GM18511 (cell line): ENCODE measurements around the gene SLC25A21.
"Not testable (repeated sequence)": the region's sequence is repeated elsewhere in the genome, so short reads cannot be mapped to it uniquely, and the experiment has no call there.

Experiments used
- ATAC-seq: cut with Tn5 transposase; IDR thresholded peaks from one replicate; pipeline ENCODE4 v1.9.1; 2021; ENCODE audit warnings: mild to moderate bottlenecking, moderate library complexity; ENCODE audit not compliant: unreplicated experiment

SLC25A21 gene

DNA sequence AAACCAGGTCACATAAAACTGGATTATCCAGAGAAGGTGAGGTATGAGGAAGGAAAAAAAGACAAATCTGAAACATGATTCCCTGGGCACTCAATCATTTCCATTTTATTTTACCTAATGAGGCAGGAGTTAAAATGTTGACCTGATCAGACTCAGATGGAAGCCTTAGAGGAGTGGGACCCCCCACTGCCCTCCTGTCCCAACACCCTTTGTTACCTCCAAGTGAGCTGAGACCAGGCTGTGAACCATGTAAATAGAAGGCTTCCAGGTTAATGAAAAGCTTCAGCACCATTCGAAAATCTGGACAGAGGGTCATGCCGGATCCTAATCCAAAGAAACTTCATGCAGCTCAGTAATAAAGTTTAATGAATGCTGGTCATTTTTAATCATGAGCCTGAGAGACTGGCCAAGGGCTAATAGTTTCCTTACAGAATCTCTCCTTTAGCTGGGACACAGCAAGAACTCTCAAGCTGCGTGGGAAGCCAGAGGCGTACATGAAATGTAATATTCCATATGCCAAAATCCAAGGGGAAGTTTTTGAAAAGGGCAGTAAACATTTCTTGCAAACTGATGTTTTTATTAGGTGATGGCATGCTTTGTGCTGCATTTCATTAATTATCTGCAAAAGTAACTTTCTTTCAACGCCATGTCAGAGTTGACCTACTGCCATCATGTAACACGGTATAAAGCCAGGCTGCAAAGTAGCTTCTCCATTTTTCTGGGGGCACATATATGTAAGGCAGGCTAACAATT, 327.8 kb downstream of the SLC25A21 start:
- no peak for ATAC-seq

DNA sequence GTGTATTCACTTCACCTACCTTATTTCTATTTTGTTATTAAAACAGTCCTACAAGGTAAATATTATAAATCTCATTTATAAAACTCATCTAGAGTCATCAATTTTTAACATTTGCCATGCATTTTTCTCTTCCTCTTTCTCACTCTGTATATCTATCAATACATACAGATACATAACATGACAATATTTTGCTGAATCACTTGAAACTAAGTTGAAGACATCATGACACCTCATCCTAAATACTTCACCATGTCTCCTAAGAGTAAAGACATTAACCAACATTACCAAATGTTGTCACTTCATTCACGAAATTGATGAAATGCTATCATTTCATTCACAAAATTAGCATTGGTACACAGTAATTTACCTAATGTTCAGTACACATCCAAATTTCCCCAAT, 329.0 kb downstream of the SLC25A21 start:
- ATAC-seq: no peak

DNA sequence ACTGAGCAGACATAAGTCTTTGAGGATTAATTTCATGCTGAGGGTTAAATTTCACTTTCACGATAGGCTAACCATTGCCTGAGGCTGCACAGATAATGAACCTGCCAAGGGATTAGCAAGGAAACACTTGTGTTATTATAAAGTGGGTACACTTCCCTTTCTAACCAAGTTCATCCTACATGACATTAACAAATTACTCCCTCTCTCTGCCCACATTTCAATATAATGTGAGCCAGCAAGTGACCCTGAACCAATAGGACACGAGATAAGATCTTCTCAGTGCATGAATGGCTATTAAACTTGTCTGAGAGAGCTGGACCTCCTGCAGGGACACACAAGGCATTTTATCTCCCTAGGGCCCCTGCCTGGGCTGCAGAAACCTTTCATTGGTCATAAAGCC, 337.3 kb downstream of the SLC25A21 start:
- no peak for ATAC-seq

DNA sequence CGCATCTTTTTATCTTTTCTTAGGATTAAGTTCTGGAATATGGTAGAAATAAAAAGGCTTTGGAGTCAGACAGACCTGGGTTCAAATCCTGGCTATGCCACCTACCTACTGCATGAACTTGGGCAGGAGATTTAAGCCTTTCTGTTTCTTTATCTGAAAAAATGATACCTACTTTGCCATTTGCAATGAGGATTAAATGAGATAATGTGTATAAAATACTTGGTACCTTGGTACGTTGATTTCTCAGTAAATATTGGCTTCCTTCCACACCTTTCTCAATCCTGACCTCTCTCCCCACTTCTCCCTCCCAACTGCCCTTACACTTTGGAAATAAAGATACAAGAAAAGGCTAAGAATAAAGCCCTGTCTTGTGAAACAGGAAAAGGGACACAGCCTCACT, 338.1 kb downstream of the SLC25A21 start:
- ATAC-seq: no peak

DNA sequence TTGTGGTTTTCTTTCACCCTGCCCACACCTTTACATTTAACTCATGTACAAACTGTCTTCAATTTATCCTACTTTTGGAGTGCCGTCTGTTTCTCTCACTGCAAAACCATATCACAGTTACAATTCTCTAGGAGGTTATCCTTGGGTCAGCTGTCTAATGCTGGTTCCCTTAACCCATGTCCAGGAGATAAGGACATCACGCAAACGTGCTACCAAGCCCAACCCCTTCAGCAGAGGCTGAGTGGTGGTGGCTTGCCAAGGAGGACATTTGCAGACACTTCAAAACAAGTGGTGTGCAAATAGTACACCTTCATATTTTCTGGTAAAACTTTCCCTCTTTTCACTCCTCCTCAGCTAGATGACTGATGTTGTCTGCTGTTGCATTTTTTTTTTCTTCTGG, 342.9 kb downstream of the SLC25A21 start:
- no peak for ATAC-seq

DNA sequence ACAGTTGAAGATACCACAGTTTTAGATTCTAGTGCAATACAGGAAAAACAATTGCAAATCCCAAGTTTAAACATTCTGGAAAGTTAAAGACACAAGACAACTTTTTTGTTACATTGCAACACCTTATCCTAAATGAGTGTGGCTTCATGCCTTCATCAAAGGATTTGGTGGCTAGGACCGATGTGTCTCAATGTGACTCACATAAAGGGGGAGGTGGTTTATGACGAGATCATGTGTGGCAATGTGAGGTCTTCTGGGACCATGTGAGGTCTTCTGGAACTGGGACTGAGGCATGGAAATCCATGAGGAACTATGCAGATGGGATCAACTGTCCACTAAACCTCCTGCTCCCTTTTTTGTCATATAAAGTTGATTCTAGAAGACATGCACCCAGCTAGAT, 344.5 kb downstream of the SLC25A21 start:
- ATAC-seq: no peak

DNA sequence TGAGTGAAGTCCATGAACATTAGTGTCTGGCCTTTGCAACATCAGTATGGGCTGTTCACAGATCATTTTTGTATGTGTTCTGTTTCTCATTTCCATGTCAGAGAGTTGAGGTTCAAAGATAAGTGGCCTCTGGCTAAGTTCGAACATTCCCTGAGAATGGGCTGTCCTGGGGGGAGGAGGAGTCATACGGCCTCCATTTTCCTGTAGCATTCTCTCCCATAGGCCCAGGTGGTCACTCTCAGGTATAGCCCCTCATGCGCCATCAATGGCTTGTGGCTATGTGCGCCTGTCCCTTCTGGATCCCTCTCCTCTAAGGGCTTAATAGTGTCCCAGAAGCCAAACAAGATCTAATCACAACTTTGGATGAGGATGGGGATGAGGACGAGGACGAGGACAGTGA, 345.8 kb downstream of the SLC25A21 start:
- ATAC-seq: no peak

DNA sequence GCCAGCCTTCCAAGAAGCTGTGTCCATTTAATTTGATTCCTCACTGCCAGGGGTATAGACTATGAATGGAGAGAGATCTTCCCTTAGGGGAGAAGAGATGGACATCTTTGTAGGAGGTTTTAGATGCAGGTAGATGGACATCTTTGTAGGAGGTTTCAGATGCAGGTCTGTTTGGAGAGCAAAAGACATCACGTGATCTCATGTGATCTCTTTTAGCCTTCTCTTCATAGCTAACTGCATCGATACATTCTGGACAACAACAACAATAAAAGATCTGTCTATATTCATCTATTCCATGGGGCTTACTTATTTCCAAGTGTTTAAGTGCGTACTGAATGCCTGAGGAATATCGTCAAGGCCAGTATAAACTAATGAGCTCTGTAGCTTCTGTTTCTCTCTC, 347.6 kb downstream of the SLC25A21 start:
- ATAC-seq: no peak

DNA sequence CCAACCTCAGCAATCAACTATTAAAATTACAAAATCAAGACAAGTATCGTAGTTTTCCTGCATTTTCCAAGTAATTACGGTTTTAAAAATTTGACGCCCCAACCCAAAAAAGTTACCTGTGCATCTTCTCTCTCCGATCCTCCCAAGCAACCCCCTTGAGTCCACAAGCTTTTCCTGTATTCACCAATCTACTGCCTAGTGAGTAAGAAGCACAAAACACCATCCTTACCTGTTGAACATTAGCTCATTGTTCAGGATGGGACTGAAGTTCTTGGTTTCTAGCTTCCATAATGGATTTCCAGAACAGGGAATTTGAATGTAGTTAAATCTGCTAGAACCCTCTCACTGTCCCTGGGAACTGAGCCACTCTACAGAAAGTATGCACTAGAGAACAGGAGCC, 348.8 kb downstream of the SLC25A21 start:
- no peak for ATAC-seq

DNA sequence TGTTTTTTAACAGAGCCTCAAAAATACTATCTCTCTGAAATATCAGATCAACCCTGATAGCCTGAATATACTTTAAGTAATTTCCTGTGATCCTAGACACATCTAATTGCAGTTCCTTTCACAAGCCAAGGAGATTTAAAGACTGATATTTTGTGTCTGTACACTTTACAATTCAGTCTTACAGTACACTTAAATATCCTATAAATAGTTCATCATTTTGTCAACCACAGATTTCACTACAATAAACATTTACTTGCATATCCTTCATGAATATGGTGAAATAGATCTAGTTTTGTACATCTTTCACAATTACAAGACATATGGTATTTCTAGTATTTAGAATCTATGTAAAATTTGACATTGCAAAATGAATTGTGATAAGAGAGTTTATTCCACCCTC, 349.7 kb downstream of the SLC25A21 start:
- ATAC-seq: no peak

DNA sequence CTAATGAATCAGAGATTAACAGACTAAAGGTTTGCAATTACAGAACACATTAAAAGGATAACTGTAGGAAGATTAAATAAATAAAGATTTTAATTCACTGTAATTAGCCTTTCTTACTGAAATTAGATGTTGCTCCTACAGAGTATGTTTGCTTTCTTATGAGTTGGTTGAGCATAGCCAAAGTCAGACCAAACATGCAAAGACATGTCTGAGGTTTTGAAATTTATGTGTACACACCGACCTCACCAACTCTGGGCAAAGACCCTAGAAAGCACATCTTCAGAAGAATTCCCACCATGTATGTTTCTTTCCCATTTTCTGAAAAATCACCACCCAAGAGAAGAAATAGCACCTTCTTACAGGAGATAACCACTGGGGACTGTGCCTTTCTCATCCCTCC, 351.5 kb downstream of the SLC25A21 start:
- ATAC-seq: no peak

DNA sequence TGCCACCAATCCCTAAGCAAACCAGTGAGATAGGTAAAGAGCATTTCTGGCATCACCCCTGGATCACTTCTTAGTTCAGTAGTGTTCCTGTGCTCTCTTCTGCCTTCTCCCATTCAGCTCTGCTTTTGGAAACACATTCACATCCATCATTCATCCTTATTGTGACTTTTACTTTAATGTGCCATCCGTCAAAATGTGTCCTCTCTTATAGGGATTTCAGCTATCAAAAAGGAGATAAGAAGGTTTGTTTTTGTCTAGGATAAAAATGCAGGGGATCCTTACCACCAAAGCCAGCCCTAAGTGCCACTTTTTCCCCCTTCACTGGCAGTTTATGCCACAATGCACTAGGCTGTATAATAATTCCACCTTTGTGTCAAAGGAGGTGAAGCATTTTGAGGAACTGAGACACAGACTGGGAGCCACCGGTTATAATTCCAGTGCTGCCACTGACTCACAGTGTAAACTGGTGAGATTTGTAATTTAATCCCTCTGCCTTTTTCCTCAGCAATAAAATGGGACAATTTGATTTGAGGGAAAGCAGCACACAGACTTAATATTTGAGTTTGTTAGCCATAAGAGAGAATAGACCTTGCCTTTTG, 352.2 kb downstream of the SLC25A21 start:
- ATAC-seq: no peak

DNA sequence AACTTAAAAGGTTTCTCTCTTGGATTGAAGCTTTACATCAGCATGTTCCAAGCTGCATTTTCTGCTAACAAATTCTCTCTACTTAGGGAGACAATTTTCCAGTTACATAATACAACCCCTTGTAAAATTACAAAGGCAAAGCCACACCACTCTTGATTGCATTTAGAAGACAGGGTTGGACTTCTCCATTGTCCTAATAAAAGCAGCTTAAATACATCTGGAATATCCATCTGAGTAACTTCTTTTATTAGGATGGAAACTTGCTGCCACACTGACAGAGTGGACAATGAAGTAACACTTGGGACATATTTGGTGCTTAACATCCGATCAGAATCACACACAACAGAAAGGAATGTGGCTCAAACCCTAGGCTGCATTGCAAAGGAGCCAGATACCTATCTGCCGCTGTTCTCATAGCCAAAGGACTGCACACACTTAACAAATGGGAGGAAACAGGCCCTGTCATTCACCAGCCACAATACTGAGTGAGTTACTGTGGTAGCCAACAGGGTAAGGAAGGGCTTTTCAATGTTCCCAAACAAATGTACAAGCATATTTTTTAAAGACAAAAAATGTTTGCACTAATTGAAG, 353.5 kb downstream of the SLC25A21 start:
- no peak for ATAC-seq

DNA sequence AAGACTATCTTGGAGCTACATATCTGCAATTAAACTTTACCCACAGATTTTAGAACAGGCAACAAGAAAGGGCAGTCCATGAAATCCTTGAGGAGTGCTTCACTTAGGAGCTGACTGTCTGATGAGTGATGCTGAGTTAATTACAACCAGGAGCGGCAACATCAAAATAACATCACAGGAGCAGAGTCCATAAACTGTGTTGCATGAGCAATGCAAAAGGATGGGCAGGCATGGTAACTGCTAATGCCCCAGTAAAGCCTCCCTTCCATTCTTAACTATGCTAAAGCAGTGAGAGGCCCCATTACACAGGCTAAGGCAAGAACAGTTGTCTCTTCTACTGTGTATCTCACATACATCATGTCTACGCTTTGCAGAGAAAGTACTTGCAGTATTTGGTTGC, 354.2 kb downstream of the SLC25A21 start:
- no peak for ATAC-seq

DNA sequence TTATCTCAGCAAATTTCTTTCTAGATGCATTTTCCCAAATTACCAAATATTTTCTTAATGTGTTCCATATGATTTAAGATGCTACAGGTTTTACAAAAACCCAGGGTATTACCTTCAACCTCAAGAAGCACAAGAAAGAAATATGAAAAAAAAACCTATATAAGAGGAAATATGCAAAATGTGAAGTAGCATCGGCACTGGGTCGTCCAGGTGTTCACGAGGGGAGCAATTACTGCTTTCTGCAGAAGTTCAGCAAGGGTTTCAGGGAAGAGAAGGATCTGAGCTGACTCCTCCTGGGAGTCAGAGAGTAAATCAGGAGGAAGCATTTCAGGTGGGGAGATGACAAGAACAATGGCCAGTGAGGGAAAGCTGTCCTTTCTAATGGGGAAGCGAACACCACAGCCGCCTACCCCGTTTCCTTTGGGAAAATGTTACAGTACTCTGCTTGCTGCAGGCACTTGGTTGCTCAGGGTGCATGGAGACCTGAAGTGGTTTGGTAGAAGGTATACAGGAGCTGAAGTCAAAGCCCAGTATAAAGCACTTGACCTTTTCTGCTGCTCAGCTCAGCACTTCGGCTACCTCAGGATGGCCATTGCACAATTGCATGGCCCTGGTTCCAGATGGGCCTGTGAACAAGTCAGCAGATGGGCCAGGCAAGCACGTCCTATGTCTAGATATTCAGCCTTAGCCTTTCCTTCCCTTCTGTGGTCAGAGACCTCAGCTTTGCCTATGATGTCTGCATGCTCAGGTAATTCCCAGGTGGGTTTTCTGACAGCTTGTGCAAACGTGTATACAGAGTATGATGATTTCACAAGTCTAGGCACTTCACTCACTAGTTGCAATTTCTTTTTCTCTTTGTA, 355.1 kb downstream of the SLC25A21 start:
- no peak for ATAC-seq

DNA sequence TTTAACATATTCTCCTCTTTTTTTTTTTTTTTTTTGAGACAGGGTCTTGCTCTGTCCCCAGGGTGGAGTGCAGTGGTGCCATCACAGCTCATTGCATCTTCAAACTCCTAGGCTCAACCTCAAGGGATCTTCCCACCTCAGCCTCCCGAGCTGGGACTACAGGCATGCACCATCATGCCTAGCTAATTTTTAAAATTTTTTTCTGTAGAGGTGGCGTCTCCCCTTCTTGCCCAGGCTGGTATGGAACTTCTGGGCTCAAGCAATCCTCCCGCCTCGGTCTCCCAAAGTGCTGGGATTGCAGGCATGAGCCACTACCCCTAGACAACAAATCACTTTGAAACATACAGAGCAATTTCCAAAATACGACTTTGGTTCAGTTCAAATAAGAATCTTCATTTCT, 355.9 kb downstream of the SLC25A21 start:
- no peak for ATAC-seq

DNA sequence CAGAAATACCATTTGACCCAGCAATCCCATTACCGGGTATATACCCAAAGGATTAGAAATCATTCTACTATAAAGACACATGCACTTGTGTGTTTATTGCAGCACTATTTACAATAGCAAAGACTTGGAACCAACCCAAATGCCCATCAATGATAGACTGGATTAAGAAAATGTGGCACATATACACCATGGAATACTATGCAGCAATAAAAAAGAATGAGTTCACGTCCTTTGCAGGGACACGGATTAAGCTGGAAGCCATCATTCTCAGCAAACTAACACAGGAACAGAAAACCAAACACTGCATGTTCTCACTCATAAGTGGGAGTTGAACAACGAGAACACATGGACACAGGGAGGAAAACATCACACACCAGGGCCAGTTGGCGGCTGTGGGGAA, 357.6 kb downstream of the SLC25A21 start:
- ATAC-seq: not testable (repeated sequence)

DNA sequence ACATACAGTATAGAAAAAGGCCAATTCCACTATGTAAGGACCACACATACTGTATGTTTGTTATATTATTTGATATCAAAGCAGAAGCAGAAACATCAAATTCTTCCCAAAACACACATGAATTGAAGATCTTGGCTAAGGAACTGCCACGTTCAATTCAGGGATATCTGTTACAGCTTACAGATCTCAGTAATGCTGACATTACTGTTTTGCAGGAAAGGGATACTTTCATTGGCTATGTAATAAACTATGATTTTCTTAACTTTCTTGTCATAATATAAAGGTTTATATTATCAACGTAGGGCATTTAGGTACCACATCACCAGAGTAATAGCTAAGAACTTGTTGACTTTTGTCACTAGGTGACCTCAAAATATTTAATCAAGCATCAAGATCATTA, 362.2 kb downstream of the SLC25A21 start:
- no peak for ATAC-seq

DNA sequence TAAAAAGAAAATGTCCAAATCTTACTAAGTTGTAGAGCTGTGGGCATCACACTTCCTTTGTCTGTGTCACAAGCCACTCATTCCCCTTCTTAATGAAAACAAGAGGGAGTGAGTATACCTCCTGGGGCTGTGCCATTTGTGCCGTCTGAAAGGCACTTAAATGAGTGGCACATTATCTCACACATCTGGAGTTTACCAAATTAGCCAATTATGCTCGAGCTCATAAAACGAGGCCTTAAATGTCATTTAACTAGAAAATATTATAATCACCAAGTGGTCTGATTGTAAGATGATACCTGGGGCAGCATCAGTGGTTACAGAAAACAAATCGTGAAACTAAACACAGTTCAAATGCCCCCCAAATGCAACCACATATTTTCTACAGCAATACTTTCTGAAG, 364.7 kb downstream of the SLC25A21 start:
- no peak for ATAC-seq

DNA sequence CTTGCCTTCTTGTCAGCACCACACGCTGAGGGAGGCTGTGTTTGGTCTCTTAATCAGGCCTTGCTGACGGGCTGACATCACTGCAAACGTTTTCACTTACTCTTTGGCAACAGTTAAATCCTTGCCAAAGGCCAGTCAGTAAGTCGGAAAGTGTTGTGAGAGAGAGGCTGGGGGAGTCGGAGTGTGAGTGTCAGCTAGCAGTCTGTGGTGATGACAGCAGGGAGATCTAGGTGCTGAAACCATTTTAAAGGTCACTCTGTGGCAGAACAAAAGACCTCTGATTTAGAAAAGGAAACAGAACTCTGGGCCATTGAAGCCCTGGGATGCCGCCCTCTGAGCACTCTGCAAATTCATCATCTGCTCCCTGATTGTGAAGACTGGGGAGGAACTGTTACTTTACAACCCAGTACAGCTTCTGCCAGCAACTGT, 367.3 kb downstream of the SLC25A21 start:
- ATAC-seq: no peak

DNA sequence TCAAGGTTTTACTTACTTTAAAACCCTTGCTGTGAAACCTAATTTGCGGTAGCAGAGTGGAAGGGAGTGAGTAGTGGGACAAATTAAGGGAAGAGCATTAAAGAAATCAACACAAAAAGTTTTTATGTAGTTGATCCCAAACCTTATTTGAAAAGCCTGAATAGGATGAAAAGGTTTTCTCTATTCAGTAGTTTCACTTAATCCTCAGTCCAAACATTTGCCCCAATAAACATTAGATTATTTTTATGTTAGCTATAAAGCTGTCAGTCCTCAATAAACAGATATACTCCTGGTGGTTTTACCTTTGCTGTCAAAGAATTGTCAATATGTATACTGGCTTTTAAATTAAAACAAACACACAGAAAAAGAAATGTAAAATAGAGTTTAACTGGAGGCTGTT, 374.8 kb downstream of the SLC25A21 start:
- ATAC-seq: no peak

DNA sequence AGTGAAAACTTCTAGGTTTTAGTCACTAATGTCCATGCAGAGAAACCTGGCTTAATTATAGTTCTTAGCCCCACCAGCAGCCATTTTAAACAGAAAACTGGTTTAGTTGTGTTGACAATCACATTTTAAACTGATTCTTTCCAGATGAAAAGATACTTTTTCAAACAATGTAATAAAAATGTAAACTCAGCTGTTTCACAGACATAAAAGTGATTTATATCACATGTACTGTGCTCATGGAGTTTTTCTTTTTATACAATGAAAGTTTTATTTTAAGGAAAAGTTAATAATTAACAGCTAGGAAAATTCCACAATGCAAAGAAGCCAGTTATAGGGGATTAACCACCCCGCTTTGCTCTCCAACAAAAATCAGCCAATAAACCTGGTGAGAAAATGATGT, 381.0 kb downstream of the SLC25A21 start:
- ATAC-seq: no peak
